HG03457 (cell line): ENCODE data around the gene OLFML2A.

Experiments used
- ATAC-seq: cut with Tn5 transposase; IDR thresholded peaks from one replicate; pipeline ENCODE4 v1.9.1; 2021; ENCODE audit warnings: moderate number of reproducible peaks; ENCODE audit not compliant: unreplicated experiment

OLFML2A gene

DNA sequence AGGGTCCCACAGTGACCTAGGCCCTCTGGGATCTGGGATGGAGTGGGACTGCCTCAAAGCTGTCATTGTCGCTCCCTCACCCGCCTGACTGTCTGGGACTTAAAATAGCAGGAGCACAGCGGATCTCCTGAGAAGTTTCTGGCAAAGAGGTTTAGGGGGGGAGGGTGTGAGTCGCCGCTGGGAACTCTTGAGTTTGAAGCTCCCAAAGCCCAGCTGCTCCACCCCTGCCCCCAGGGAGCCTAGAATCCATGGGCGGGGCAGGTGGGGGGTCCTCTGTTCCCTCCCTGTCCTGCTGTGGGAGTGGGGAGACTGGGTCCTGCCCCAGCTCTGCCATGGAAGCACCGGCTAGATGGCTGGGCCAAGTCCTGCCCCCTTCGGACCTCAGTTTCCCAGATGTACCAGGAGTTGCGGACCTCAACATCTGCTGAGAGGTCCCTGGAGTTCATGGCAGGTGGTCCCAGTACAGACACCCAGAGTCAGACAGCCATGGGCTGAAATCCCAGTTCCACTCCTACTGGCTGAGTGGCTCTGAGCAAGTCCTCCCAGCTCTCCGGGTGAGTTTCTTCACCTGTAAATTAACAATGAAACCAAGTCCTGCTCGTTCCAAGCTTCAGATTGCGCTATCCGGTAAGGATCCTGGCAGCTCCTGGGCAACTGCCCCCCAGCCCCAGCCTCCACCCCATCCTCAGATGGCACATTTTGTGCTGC lies 75.3 kb downstream of the OLFML2A start:
- ATAC-seq: no peak

DNA sequence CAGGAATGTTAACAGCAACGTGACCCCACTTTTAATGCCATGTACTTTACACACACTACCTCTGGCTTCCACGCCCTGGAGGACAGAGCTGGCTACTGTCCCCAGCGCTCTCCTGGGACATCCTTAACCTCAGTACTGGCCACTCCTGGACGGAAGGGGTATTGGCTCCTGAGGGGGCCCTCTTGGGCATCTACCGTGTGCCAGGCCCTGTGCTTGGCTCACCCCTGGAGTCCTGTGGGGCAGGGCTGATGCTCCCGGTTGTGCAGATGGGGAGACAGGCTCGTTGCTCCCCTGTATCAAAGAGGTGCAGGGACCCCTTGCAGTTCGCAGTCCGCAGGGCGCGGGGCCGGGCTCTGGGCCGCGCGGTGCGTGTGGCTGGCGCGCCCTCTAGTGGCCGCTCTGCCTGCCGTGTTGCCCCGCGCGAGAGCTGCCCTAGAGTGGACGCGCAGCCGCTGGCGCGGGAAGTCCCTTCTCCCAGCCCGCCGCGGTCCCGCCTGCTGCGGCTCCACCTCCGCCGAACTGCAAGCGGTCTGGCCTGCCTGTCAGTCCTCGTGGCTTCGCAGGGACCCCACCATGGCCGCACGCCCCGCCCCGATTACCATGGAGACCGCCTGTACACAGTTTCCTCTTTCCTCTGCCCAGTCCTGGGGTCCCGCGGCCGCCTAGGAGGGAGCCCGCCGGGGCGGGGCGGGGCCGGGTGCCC lies 76.0 kb downstream of the OLFML2A start, which contains the start of gene WDR38:
Gene WDR38 (plus strand): TSS at position 632 of the 703 bp plus-strand sequence. CDS start 72 bp downstream, outside the sequence.
- ATAC-seq: no peak

DNA sequence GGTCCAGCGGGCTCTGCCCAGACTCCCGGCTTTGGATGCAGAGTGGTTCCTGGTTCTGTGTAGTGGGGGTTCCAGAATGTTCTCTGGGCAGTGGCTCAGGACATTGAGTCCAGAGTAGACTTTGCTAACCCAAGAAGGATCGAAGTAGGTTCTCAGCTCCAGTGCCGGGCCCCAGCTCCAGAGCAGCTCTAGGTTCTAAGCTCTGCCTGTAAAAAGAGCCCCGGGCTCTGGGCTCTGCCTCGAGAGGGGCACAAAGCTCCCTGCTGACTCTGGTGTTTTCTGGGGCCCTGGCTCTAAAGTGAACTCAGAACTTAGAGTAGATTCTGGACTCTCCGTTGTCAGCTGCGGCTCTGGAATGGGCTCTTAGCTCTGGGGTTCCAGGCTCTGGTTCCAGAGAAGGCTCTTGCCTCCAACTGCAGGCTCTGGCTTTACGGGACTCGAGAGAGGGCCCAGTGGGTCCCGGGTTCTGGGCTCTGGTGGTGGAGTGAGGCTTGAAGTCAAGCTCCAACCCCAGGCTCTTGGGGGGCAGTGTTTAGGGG lies 76.7 kb downstream of the OLFML2A start:
- ATAC-seq: no peak

DNA sequence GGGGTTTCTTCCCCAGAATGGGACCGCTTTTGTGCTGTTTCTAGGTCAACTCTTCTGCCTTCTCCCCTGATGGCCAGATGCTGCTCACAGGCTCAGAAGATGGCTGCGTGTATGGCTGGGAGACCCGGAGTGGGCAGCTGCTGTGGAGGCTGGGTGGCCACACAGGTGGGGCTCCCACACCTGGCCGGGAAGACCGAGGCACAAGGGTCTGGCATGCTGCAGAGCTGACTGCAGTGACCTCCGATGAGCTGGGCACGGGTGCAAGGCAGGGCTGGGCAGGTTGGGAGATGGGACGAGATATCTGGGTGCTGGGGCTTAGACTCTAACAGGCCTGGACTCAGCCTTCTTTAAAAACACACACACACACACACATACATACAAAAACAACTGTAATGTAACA lies 77.2 kb downstream of the OLFML2A start:
- no peak for ATAC-seq

DNA sequence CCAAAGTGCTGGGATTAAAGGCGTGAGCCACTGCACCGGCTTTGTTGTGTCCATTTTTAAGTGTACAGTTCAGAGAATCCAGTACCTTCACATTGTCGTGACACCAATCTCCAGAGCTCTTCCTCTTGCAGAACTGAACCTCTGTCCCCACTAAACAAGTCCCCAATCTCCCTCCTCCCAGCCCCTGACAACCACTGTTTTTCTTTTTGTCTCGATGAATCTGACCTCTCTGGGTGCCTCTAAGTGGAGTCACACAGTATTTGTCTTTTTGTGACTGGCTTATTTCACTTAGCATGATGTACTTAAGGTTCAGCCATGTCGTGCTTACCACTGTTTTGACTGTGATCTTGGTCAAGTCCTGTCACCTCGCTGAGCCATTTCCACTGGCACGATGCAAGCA lies 77.9 kb downstream of the OLFML2A start:
- ATAC-seq: no peak

DNA sequence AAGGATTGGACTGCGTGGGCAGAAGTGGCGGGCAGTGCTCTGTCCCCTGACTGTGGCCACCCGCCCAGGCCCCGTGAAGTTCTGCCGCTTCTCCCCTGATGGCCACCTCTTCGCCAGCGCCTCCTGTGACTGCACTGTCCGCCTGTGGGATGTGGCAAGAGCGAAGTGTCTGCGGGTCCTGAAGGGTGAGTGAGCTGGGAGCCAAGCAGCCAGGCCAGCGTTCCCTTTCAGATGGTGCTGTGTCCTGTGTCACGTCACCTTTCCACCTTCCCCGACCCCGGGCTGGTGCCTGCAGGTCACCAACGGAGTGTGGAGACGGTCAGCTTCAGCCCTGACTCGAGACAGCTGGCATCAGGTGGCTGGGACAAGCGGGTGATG lies 78.6 kb downstream of the OLFML2A start:
- no peak for ATAC-seq

DNA sequence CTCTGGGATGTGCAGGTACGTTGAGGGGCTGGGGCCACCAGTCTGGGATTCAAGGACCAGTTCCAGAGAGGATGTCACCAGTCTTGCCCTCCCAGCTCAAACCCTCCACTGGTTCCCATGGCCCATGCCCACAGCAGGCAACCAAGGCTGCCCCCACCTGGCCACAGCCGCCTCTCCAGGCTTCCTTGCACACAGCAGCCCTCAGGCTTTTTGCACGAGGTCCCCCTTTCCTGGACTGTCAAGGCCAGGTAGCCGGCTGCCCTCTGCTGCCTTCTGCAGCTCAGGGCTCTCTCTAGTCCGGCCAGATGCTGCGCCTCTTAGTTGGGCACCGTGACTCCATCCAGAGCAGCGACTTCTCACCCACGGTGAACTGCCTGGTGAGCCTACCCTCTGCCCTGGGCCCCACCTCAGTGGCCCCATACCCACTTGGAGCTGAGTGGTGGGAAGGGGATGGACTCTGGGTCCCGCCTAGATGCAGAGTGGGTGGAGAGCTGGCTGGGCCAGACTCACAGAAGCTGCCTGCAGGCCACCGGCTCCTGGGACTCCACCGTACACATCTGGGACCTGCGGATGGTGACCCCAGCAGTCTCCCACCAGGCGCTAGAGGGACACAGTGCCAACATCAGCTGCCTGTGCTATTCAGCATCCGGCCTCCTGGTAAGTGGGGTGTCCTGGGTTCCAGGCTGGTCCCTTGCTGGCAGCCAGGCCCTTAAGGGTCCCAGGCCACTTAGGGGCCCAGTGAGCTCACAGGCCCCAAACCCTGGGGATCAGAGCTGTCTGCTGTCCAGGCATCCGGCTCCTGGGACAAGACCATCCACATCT lies 79.2 kb downstream of the OLFML2A start:
- ATAC-seq: no peak

DNA sequence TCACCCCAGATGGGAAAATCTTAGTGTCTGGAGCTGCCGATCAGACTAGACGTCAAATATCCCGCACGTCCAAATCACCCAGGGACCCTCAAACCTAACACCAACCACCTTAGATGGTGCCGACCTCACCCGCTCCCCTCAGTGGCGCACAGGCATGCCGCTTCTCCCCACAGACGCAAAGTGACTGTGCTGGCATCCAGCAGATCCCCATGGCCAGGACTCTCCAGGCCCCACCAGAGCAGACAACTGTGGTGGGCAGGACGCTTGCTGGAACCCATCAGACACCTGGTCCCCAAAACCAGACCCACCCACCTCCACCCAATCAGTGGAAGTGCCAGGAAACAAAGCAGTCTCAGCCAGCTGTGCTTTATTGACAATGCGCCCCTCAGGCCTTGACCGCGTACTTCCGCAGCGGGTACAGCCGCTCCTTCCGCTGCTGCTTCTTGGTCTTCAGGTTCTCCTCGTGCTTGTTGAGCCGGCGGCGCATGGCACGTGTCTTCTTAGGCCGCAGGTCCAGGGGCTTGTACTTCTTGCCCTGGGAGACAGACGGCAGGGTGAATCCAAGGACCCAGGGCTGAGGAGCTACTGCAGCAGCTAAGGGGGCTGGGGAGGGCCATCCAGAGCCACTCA lies 80.7 kb downstream of the OLFML2A start:
- no peak for ATAC-seq

DNA sequence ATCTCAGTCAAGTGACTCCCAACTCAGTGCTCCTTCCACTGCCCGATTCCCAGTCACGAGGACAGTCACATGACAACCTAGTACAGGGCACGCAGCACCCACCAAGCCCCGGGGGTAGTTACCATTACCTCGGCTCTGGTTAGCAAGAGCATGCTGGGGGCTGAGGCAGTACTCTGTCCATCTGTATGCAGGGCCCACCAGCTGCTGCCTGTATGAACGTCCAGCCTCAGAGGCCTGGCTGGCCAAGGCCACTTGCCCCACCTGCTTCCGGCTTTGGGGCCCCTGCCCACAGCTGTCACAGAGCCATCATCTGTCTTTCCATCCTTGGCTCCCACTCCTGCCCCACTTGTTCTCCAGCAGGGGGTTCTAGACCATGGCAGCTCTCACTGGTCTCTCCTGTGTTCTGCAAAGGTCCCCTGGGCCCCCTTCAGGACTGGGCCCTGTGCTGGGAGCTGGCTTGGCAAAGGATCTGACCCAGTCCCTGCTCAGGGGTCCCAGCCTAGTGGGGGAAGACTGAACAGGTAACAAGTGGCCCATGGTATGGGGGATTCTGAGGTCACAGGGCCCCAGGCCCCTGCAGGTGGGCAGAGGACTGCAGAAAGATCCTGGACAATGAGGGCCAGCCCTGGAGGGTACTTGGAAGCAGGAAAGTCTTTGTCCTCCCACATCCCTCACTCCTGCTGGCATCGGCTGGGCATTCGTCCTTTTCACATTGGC lies 81.6 kb downstream of the OLFML2A start:
- ATAC-seq: no peak

DNA sequence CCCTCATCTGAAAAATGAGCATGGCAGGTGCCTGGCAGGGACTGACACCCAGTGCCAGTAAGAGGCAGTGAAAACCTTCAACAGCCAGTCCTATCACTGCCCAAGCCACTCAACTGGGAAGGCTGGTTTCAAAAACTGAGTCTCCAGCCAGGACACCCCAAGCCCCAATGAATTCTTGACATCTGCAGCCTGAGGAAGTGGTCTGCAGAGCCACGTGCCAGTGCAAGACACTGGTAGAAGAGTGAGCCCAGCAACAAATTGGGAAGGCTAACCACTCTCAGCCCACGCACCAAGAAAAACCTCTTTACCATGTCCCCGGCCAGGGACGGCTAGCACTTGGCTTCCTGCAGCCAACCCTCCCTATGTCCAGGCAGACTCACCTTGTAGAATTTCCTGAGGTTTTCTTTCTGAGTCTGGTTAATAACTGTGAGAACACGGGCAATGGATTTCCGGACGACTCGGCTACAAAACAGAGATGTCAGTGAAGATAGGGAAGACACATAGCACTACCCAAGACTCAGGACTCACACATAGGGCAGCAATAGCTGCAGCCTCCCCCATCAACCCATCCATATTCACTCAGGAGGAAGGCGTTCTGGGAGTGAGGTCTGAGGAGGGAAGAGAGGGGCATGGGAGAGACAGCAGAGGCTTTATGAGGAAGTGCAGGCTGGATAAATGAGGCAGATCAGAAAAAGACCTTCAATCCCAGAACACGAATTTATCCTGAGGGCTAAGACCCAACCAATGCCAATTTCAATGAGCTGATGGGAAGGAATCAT lies 83.1 kb downstream of the OLFML2A start:
- ATAC-seq: no peak

DNA sequence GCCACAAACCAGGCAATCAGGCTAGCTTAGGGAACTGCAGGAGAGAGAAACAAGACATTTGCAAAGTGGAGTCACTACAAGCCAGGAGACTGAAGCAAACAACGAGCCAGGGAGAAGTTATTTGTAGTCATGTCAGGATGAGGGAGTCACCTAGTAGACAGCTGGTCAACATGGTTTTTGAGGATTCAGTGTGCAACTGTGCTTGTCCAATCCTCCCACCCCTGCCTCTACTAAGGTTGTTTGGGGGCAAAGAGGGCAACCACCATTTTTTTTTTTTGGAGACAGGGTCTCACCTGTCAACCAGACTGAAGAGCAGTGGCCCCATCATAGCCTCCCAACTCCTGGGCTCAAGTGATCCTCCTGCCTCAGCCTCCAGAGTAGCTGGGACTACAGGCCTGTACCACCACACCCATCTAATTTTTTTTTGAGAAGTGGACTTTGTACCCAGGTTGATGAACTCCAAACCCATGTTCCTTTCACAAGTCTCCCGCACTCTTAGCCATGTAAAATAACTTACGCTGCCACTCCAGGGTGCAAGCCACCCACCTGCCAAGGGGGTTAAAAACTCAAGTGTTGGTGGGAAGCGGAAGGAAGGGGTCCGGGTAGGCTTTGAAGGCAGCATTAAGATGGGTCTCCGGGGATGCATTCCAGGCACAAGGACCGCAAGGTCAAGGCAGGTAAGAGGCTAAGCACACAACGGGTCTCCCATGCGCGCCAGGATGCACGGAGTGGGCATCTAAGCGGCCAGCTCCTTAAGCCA lies 83.8 kb downstream of the OLFML2A start:
- no peak for ATAC-seq

DNA sequence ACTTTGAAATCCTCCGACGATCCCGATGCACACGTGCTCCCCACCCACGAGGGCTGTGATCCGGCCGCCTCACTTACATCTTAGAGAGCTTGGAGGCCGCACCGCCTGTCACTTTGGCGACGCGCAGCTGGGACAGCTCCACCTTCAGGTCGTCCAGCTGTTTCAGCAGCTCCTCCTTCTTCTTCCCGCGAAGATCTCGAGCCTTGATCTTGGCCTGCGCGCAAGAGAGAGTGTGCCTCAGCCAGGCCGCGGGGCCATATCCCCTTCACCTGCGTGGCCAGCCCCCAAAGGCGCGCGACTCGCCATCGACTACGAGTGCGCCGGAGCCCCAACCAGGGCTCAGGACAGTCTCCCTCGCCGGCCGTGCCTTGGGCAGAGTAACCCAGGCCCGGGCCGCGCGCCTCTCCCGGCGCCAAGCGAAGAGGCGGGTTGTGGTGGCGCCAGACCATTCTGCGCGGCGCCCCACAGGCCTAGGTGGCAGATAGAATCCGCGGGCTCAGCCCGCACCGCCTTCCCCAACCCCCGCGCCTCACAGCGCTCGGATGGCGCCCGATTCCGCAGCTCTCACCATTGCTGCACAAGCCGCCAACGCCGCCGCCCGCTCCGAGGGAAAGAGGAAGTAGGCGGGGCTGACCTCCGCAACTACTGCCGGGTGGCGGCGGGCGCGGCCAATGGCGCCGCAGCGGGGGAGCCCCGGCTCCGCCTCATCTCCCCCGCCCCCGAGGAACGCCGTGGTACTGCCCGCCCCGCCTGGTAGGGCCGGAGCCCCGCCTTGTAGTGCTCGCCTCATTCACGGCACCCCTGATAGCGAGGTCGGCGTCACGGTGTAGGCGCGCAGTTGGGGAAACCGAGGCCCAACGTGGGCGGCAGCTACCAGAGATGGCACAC lies 84.7 kb downstream of the OLFML2A start, which contains the start of the genes ARPC5L and RPL35:
Gene ARPC5L (plus strand): TSS at position 789 of the 888 bp plus-strand sequence. CDS start 7,161 bp downstream, outside the sequence.
Gene RPL35 (minus strand): TSS at position 616 of the 888 bp plus-strand sequence. CDS start 45 bp downstream, at position 571.
- peak; percentile 69 for ATAC-seq

DNA sequence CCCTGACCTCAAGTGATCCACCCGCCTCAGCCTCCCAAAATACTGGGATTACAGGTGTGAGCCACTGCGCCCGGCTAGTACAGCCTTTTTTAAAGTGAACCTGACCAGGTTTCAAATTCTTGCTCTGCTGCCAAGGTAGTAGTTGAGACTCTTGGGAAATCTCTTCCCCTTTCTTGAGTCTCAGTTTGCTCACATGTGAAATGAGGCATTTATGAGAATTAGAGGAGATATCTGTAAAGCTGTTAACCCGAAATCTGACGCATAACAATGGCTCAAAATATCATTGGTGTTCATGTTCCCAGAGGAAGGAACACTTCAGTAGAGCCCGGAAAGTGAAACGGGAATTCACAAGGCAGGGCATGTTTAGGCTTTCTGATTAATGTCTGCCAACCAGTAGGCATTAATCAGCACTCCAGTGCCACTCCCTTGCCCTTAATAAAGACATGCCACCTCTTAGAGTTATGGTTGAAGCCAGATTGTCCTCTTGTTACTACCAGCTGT lies 86.5 kb downstream of the OLFML2A start:
- ATAC-seq: no peak
